T-helper 17 cell (primary cell): ENCODE data around the gene FATE1. TPM values are rescaled to one million over a fixed set of nuclear protein-coding genes. Genes with fewer than 3 reads are reported as not detected.

ENCODE experiments used
- ATAC-seq: fragments of 150-1000 bp; cut with Tn5 transposase; 2 replicates; pipeline ENCODE4 v1.10.0; 2021; ENCODE audit warnings: mild to moderate bottlenecking, moderate library complexity
- DNase-seq, 3 donors: peaks; one replicate each; pipeline versions ENCODE4 v3.0.0 to v3.0.0-alpha.2; 2020 to 2021
- H3K9me3 ChIP-seq: one replicate; pipeline ENCODE4 v1.7.0; 2013; ENCODE audit warnings: low read length, mild to moderate bottlenecking; ENCODE audit not compliant: control insufficient read depth, poor library complexity, severe bottlenecking
- H3K27ac Mint-ChIP-seq: one replicate; pipeline ENCODE4 v1.8.0; 2022; ENCODE audit warnings: mild to moderate bottlenecking, moderate library complexity, mixed read lengths
- H3K27me3 Mint-ChIP-seq: one replicate; pipeline ENCODE4 v1.8.0; 2022; ENCODE audit warnings: mixed read lengths
- H3K36me3 Mint-ChIP-seq: one replicate; pipeline ENCODE4 v1.8.0; 2022; ENCODE audit warnings: low read depth, mixed read lengths
- H3K4me1 Mint-ChIP-seq: one replicate; pipeline ENCODE4 v1.8.0; 2022; ENCODE audit warnings: mild to moderate bottlenecking, mixed read lengths
- H3K4me3 Mint-ChIP-seq: one replicate; pipeline ENCODE4 v1.8.0; 2022; ENCODE audit warnings: mild to moderate bottlenecking, moderate library complexity, mixed read lengths
- total RNA-seq, 4 donors: library from RNA in 2 of 4; stranded (reverse) in 2 of 4; gene quantifications; one replicate each; pipeline ENCODE4 v1.2.3 and lab custom pipeline; 2022 to 2026

FATE1 gene
- total RNA-seq, 2 donors from 2014 or later: not detected

- H3K36me3 Mint-ChIP-seq: no peaks in the 10 kb centered on the region
- no peak for ATAC-seq
- H3K27me3 Mint-ChIP-seq: peaks cover 14% of the 10 kb centered on the region
- H3K27ac Mint-ChIP-seq: no peak overlapping the region
- DNase-seq: no peak
- H3K9me3 ChIP-seq: no peaks in the 10 kb centered on the region
- H3K4me3 Mint-ChIP-seq: no peak overlapping the region
- H3K4me1 Mint-ChIP-seq: no peaks in the 10 kb centered on the region
Measured at GRCh38 chrX:151713849-151714248, 2.0 kb upstream of the FATE1 start.

- H3K9me3 ChIP-seq: no peaks in the 10 kb centered on the region
- H3K27me3 Mint-ChIP-seq: peaks cover 14% of the 10 kb centered on the region
- no peak for DNase-seq
- H3K4me1 Mint-ChIP-seq: no peaks in the 10 kb centered on the region
- H3K27ac Mint-ChIP-seq: no peak overlapping the region
- ATAC-seq: no peak
- no peaks in the 10 kb centered on the region for H3K36me3 Mint-ChIP-seq
- no peak overlapping the region for H3K4me3 Mint-ChIP-seq
Measured at GRCh38 chrX:151714362-151714761, 1.5 kb upstream of the FATE1 start.

- ATAC-seq: no peak
- Mint-ChIP-seq H3K27me3 (peaks cover 2% of the 10 kb centered on the region), H3K4me3 (no peak overlapping the region), H3K4me1 (no peaks in the 10 kb centered on the region), H3K36me3 (no peaks in the 10 kb centered on the region), H3K27ac (no peak overlapping the region)
- no peaks in the 10 kb centered on the region for H3K9me3 ChIP-seq
- no peak for DNase-seq
Measured at GRCh38 chrX:151722241-151722846, 6.5 kb downstream of the FATE1 start.

- no peak for DNase-seq
- Mint-ChIP-seq H3K36me3 (no peaks in the 10 kb centered on the region), H3K27me3 (no peaks in the 10 kb centered on the region), H3K4me3 (no peak overlapping the region), H3K27ac (no peak overlapping the region), H3K4me1 (no peaks in the 10 kb centered on the region)
- no peaks in the 10 kb centered on the region for H3K9me3 ChIP-seq
- ATAC-seq: no peak
Measured at GRCh38 chrX:151723156-151723760, 7.4 kb downstream of the FATE1 start.

GRCh38 chrX:151724563-151725337, 8.9 kb downstream of the FATE1 start:
- Mint-ChIP-seq H3K36me3 (no peaks in the 10 kb centered on the region), H3K4me3 (no peak overlapping the region), H3K27me3 (peaks cover 7% of the 10 kb centered on the region), H3K27ac (no peak overlapping the region), H3K4me1 (no peaks in the 10 kb centered on the region)
- no peak for DNase-seq
- no peak for ATAC-seq
- no peaks in the 10 kb centered on the region for H3K9me3 ChIP-seq

DNA sequence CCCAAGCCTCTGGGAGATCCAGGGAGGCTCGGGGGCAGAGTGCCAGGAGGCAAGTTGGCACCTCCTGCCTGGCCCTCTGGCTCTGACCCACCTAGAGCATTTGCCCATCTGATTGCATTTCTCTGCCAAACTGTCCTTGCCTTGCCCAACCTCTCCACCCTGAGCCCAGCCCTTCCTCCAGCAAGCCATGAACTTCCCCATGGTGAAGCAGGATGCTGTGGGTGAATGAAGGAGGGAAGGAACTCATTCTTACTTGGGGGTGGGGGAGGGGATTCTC, 9.4 kb downstream of the FATE1 start:
- H3K27ac Mint-ChIP-seq: no peak overlapping the region
- ATAC-seq: no peak
- H3K4me1 Mint-ChIP-seq: no peaks in the 10 kb centered on the region
- H3K4me3 Mint-ChIP-seq: no peak overlapping the region
- DNase-seq: no peak
- no peaks in the 10 kb centered on the region for H3K9me3 ChIP-seq
- H3K27me3 Mint-ChIP-seq: peaks cover 7% of the 10 kb centered on the region
- no peaks in the 10 kb centered on the region for H3K36me3 Mint-ChIP-seq

DNA sequence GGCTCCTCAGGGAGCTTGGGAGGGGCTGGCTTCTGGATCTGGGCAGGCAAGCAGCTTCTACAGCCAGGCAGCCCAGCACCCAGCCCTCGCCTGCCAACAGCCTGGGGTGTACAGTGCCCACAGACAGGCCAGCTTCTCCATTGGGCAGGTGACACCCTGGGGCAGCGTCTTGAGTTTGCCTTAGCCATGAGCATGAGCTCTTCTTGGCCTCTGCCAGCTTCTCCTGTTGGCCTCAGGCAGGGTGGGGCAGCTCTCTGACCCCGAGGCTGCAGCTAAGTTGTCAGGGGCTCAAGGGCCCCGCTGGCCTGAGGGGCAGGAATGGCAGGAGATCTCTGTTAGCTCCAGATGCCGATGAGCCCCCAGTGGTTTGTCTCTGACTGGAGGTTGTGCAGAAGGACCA, 10.9 kb downstream of the FATE1 start:
- Mint-ChIP-seq H3K27me3 (peaks cover 7% of the 10 kb centered on the region), H3K4me1 (no peaks in the 10 kb centered on the region)

DNA sequence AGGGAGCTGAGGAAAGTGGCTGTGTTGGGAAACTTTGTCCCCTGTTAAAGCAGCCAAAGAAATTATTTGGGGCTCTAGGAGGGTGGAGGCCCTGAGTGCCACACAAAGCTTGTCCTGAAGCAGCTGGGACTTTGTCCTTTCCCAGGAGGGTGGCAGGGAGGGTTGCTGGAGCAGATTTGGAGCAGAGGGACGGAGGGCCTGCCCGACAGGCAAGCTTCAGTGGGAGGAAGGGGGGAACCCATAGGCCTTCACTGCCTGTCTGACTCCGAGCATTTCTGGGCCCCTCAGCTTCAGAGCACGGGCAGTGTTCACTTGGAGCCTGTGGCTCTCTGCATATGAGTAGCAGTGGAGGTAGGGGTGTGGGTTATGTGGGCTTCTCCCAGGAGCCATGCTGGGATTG, 11.5 kb downstream of the FATE1 start:
- ATAC-seq (no peak), DNase-seq (no peak)
- peaks cover 12% of the 10 kb centered on the region for H3K27me3 Mint-ChIP-seq
- no peak overlapping the region for H3K4me3 Mint-ChIP-seq
- H3K36me3 Mint-ChIP-seq: no peaks in the 10 kb centered on the region
- no peak overlapping the region for H3K27ac Mint-ChIP-seq
- no peaks in the 10 kb centered on the region for H3K4me1 Mint-ChIP-seq
- no peaks in the 10 kb centered on the region for H3K9me3 ChIP-seq

More for the DNA sequence above, 10.9 kb downstream of the FATE1 start:
- H3K27ac Mint-ChIP-seq: no peak overlapping the region
- H3K4me3 Mint-ChIP-seq: no peak overlapping the region
- ATAC-seq (no peak), DNase-seq (no peak)
- no peaks in the 10 kb centered on the region for H3K36me3 Mint-ChIP-seq
- H3K9me3 ChIP-seq: no peaks in the 10 kb centered on the region

DNA sequence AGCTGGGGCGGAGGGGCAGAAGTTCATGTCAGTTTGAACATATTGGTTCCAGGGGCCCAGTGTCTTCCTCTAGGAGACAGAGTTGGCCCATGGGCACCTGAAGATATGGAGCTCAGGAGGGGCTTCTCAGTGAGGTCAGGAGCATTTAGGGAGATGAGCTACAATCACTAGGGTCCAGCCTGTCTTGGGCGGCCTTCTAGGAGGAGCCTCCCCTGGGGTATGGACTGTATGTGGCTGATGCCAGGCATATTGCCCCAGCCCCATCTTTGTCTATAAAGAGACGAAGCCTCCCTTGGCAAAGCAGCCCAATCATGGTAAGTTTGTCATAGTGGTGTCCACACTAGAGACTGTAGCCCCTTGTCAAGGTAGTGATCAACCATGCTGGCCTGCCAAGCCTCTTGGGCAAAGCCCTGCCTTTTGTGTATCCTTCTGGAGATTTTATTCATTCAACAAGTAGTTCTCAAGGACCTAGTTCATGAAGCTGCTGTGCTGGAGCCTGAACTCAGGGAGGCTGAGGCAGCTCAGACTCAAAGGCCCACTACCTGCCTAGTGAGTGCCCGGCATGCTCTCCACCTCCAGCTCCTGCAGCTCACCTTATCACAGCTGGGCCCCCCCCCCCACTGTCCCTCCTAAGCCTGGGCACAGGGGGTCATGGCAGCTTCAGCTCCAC, 13.4 kb downstream of the FATE1 start:
- Mint-ChIP-seq H3K27me3 (peaks cover 12% of the 10 kb centered on the region), H3K36me3 (no peaks in the 10 kb centered on the region), H3K4me3 (no peak overlapping the region), H3K4me1 (no peaks in the 10 kb centered on the region), H3K27ac (no peak overlapping the region)
- no peak for ATAC-seq
- DNase-seq: no peak
- H3K9me3 ChIP-seq: no peaks in the 10 kb centered on the region

- no peak within 1 kb of the TSS for H3K4me3 Mint-ChIP-seq
- no peak within 1 kb of the TSS for H3K27ac Mint-ChIP-seq
Measured at GRCh38 chrX:151734446-151734845, 18.6 kb downstream of the FATE1 start, which contains the start of gene CNGA2. TSS of gene CNGA2 (plus strand) at chrX:151734746. CDS start at chrX:151738484, 3,738 bp downstream.

DNA sequence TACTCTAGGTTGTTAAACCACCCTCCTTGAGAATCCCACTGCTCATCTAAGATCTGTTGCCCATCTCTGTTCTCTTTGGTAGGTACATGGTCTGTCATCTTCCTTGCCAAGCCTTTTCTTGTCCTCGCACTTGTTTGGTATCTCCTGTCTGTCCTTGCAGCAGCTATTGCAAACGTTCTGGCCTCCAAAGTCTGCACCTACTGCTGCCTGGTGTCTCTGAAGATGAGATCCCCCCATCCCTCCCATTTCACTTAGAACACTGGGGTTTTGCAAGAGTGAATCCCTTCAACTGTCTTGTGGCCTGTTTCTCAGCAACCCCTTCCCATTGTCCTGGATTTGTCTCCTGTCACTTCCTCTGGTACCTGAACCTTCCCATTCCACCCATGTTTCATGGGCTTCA, 19.4 kb downstream of the FATE1 start:
- H3K9me3 ChIP-seq: no peaks in the 10 kb centered on the region
- ATAC-seq: no peak
- H3K36me3 Mint-ChIP-seq: no peaks in the 10 kb centered on the region
- no peak overlapping the region for H3K27ac Mint-ChIP-seq
- peaks cover 5% of the 10 kb centered on the region for H3K27me3 Mint-ChIP-seq
- H3K4me3 Mint-ChIP-seq: no peak overlapping the region
- H3K4me1 Mint-ChIP-seq: no peaks in the 10 kb centered on the region
- no peak for DNase-seq

More at GRCh38 chrX:151734446-151734845, 18.6 kb downstream of the FATE1 start, which contains the start of gene CNGA2:
- no peak for DNase-seq
- Mint-ChIP-seq H3K27me3 (peaks cover 5% of the 10 kb centered on the region), H3K4me1 (no peaks in the 10 kb centered on the region), H3K36me3 (no peaks in the 10 kb centered on the region)
- no peak for ATAC-seq
- H3K9me3 ChIP-seq: no peaks in the 10 kb centered on the region

- no peak for ATAC-seq
- no peak overlapping the region for H3K4me3 Mint-ChIP-seq
- no peaks in the 10 kb centered on the region for H3K9me3 ChIP-seq
- H3K36me3 Mint-ChIP-seq: no peaks in the 10 kb centered on the region
- no peak overlapping the region for H3K27ac Mint-ChIP-seq
- no peak for DNase-seq
- peaks cover 5% of the 10 kb centered on the region for H3K27me3 Mint-ChIP-seq
- H3K4me1 Mint-ChIP-seq: no peaks in the 10 kb centered on the region
Measured at GRCh38 chrX:151736685-151737084, 20.9 kb downstream of the FATE1 start.

DNA sequence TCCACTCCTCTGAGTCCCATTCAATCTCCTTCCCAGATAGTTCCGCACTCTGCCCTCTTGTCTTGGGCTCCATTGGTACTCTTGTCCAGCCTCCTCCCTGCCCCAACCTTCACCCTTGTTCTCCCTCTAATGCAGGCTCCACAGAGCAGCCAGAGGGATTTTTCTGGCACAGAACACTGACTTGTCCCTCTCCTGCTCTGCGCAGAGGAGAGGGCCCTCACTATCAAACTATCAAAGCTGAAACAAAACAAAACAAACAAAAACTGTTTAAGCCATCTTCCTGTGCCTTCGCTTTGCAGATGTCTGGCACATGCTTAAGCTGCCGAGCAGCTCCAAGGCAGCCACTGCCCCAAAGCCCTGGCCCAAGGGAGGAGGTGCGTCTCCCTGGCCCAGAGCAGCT, 21.7 kb downstream of the FATE1 start:
- Mint-ChIP-seq H3K36me3 (no peaks in the 10 kb centered on the region), H3K27me3 (no peaks in the 10 kb centered on the region), H3K4me3 (no peak overlapping the region), H3K4me1 (no peaks in the 10 kb centered on the region), H3K27ac (no peak overlapping the region)
- H3K9me3 ChIP-seq: no peaks in the 10 kb centered on the region
- DNase-seq: no peak
- ATAC-seq: no peak
